ENCODE results near the gene SEMA3C.
"Not testable (repeated sequence)": the region's sequence is repeated elsewhere in the genome, so short reads cannot be mapped to it uniquely, and the experiment has no call there.

Gene SEMA3C

GRCh38 chr7:80918909-80919721 is at the start of gene SEMA3C:
SEMA3C (minus strand) TSS chr7:80919051; CDS start chr7:80916781, 2,270 bp downstream.
- DNase-seq = peak; percentile 39

- no peak for DNase-seq
Measured at GRCh38 chr7:80968606-80969005, 49.8 kb upstream of the SEMA3C start.

GRCh38 chr7:80967917-80968297 is 49.1 kb upstream of the SEMA3C start:
- no peak for DNase-seq

GRCh38 chr7:80967071-80967916 is 48.4 kb upstream of the SEMA3C start:
- peak; percentile 24 for DNase-seq

- no peak for DNase-seq
Measured at GRCh38 chr7:80960244-80960795, 41.5 kb upstream of the SEMA3C start.

- DNase-seq = no peak
Measured at GRCh38 chr7:80957226-80957777, 38.5 kb upstream of the SEMA3C start.

- DNase-seq = no peak
Measured at GRCh38 chr7:80954191-80954590, 35.3 kb upstream of the SEMA3C start.

GRCh38 chr7:80950550-80950967 is 31.7 kb upstream of the SEMA3C start:
- peak; percentile 15 for DNase-seq

GRCh38 chr7:80949449-80949848 is 30.6 kb upstream of the SEMA3C start:
- no peak for DNase-seq

- DNase-seq = no peak
Measured at GRCh38 chr7:80946858-80947257, 28.0 kb upstream of the SEMA3C start.

- no peak for DNase-seq
Measured at GRCh38 chr7:80945976-80946375, 27.1 kb upstream of the SEMA3C start.

GRCh38 chr7:80943342-80943741 is 24.5 kb upstream of the SEMA3C start:
- DNase-seq = no peak

- DNase-seq = no peak
Measured at GRCh38 chr7:80942261-80943041, 23.6 kb upstream of the SEMA3C start.

- peak; percentile 12 for DNase-seq
Measured at GRCh38 chr7:80941208-80941758, 22.4 kb upstream of the SEMA3C start.

GRCh38 chr7:80940539-80941207 is 21.8 kb upstream of the SEMA3C start:
- DNase-seq = no peak

- DNase-seq = no peak
Measured at GRCh38 chr7:80937336-80937735, 18.5 kb upstream of the SEMA3C start.

GRCh38 chr7:80935991-80936780 is 17.3 kb upstream of the SEMA3C start:
- no peak for DNase-seq

GRCh38 chr7:80934321-80934720 is 15.5 kb upstream of the SEMA3C start:
- DNase-seq = no peak

GRCh38 chr7:80932536-80932935 is 13.7 kb upstream of the SEMA3C start:
- DNase-seq = no peak

GRCh38 chr7:80929619-80930018 is 10.8 kb upstream of the SEMA3C start:
- DNase-seq = no peak

GRCh38 chr7:80926955-80927354 is 8.1 kb upstream of the SEMA3C start:
- not testable (repeated sequence) for DNase-seq

Data from MV-4-11 (cell line).